ENCODE data around the gene NACA2.

Gene NACA2

GRCh38 chr17:61618950-61619349, 27.9 kb upstream of the NACA2 start:
- Histone ChIP-seq H3K79me2 (ENCODE audit: insufficient read depth, low read length) (no peaks in the 10 kb centered on the region), H3K9me2 (replicated peaks; ENCODE audit: low read depth, low read length) (no peaks in the 10 kb centered on the region), H3K27me3 (ENCODE audit: insufficient read depth, low read length, poor library complexity, severe bottlenecking) (peaks cover 27% of the 10 kb centered on the region), H4K20me1 (ENCODE audit: insufficient read depth, low read length, poor library complexity, severe bottlenecking) (no peaks in the 10 kb centered on the region), H3K4me3 (ENCODE audit: low read length, poor library complexity, severe bottlenecking) (no peak overlapping the region), H3K9me3 (ENCODE audit: insufficient read depth, low read depth, low read length) (peaks cover 17% of the 10 kb centered on the region), H3K36me3 (ENCODE audit: insufficient read depth, low read length) (no peaks in the 10 kb centered on the region), H3F3A (ENCODE audit: low read depth) (no peaks in the 10 kb centered on the region), H3K9ac (ENCODE audit: low read depth, low read length, poor library complexity, severe bottlenecking) (no peak overlapping the region), H3K4me2 (ENCODE audit: low read depth, low read length, poor library complexity, severe bottlenecking) (no peak overlapping the region), H2AFZ (ENCODE audit: low read length) (no peak overlapping the region), H3K4me1 (ENCODE audit: insufficient read depth, low read length, poor library complexity, severe bottlenecking) (peaks cover 11% of the 10 kb centered on the region)
- no peak for TF ChIP-seq EZH2phosphoT487 (IDR thresholded peaks at IDR 0.05; ENCODE audit: borderline replicate concordance)
- TF ChIP-seq CTCF (conservative IDR thresholded peaks at IDR 0.05; ENCODE audit: low read length) = no peak

- Histone ChIP-seq H4K20me1 (ENCODE audit: insufficient read depth, low read length, poor library complexity, severe bottlenecking) (no peaks in the 10 kb centered on the region), H3K79me2 (ENCODE audit: insufficient read depth, low read length) (no peaks in the 10 kb centered on the region), H3F3A (ENCODE audit: low read depth) (no peaks in the 10 kb centered on the region), H3K9me3 (ENCODE audit: insufficient read depth, low read depth, low read length) (peaks cover 17% of the 10 kb centered on the region), H3K4me3 (ENCODE audit: low read length, poor library complexity, severe bottlenecking) (no peak overlapping the region), H3K36me3 (ENCODE audit: insufficient read depth, low read length) (no peaks in the 10 kb centered on the region), H2AFZ (ENCODE audit: low read length) (no peak overlapping the region), H3K27me3 (ENCODE audit: insufficient read depth, low read length, poor library complexity, severe bottlenecking) (peaks cover 22% of the 10 kb centered on the region), H3K4me2 (ENCODE audit: low read depth, low read length, poor library complexity, severe bottlenecking) (no peak overlapping the region), H3K9ac (ENCODE audit: low read depth, low read length, poor library complexity, severe bottlenecking) (no peak overlapping the region), H3K9me2 (replicated peaks; ENCODE audit: low read depth, low read length) (no peaks in the 10 kb centered on the region), H3K4me1 (ENCODE audit: insufficient read depth, low read length, poor library complexity, severe bottlenecking) (peaks cover 11% of the 10 kb centered on the region)
- no peak for TF ChIP-seq EZH2phosphoT487 (IDR thresholded peaks at IDR 0.05; ENCODE audit: borderline replicate concordance)
- no peak for TF ChIP-seq CTCF (conservative IDR thresholded peaks at IDR 0.05; ENCODE audit: low read length)
Observed at GRCh38 chr17:61617330-61617729, 26.3 kb upstream of the NACA2 start.

GRCh38 chr17:61616783-61617182, 25.8 kb upstream of the NACA2 start:
- Histone ChIP-seq H3K36me3 (ENCODE audit: insufficient read depth, low read length) (no peaks in the 10 kb centered on the region), H3K79me2 (ENCODE audit: insufficient read depth, low read length) (no peaks in the 10 kb centered on the region), H3K4me2 (ENCODE audit: low read depth, low read length, poor library complexity, severe bottlenecking) (peak overlapping the region; percentile 52), H2AFZ (ENCODE audit: low read length) (no peak overlapping the region), H3K9me2 (replicated peaks; ENCODE audit: low read depth, low read length) (no peaks in the 10 kb centered on the region), H3K4me1 (ENCODE audit: insufficient read depth, low read length, poor library complexity, severe bottlenecking) (peaks cover 11% of the 10 kb centered on the region), H3K9ac (ENCODE audit: low read depth, low read length, poor library complexity, severe bottlenecking) (no peak overlapping the region), H3K9me3 (ENCODE audit: insufficient read depth, low read depth, low read length) (peaks cover 17% of the 10 kb centered on the region), H3F3A (ENCODE audit: low read depth) (no peaks in the 10 kb centered on the region), H3K4me3 (ENCODE audit: low read length, poor library complexity, severe bottlenecking) (peak overlapping the region; percentile 33), H4K20me1 (ENCODE audit: insufficient read depth, low read length, poor library complexity, severe bottlenecking) (no peaks in the 10 kb centered on the region), H3K27me3 (ENCODE audit: insufficient read depth, low read length, poor library complexity, severe bottlenecking) (peaks cover 22% of the 10 kb centered on the region)
- TF ChIP-seq CTCF (conservative IDR thresholded peaks at IDR 0.05; ENCODE audit: low read length) (no peak), EZH2phosphoT487 (IDR thresholded peaks at IDR 0.05; ENCODE audit: borderline replicate concordance) (no peak)

Measured in Loucy (cell line).